IPS DF 4.7 (cell line): ENCODE data around the gene CAND1.

Source experiments
- DNase-seq: peaks from one replicate; pipeline ENCODE4 v3.0.0-alpha.2; 2013; ENCODE audit warnings: low spot score; ENCODE audit errors: extremely low read depth

Gene CAND1

DNA sequence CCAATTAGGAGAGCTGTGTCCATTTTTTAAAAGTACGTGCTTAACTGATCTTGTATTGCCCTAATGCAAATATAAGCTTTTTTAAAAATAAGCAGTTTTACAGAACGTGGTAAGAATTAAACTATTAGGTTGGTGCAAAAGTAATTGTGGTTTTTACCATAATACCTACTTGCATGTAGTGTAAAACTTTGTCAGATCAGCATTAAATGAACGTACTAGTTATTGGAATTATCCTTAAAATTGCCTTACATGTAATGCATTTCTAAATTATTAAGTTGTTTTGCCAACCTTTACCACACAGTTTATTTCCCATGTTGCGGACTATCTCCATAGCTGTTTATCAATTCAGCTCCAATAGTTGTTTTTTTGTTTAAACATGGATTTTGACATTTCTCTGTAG, 10.9 kb downstream of the CAND1 start:
- DNase-seq, result no peak

DNA sequence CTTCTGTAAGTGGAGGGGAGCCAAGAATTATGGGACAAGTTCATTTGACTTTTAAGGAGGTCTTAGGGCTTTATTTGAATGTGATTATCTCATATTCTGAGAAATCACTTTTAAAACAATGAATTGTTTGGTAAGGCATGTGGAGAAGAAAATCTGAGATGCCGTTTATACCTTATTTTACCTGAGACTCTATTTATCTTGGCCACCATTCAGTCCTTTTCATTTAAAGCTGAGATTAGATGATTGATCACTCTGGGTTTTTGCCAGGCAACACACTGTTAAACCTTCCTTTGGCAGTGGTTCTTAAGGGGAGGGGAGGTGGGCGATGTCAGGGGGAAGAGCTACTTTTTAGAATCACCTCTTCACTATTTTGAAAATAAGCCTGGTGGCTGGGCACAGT, 11.4 kb downstream of the CAND1 start:
- DNase-seq, result no peak

DNA sequence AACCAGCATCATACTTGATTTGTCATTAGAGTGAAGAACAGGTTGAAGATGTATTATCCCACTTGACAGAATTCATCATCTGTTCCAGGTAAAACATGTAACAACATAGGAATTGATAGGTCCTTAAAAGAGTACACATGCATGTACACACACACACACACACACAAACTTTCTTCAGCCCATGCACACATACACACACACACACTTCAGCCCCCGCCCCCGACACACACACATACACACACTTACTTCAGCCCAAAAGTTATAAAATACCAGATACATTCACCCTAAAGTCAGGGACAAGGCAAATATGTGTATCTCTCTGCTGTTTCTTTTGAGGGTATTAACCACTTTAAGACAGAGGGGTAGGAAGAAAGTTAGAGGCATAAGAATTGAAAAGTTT, 15.4 kb downstream of the CAND1 start:
- no peak for DNase-seq

DNA sequence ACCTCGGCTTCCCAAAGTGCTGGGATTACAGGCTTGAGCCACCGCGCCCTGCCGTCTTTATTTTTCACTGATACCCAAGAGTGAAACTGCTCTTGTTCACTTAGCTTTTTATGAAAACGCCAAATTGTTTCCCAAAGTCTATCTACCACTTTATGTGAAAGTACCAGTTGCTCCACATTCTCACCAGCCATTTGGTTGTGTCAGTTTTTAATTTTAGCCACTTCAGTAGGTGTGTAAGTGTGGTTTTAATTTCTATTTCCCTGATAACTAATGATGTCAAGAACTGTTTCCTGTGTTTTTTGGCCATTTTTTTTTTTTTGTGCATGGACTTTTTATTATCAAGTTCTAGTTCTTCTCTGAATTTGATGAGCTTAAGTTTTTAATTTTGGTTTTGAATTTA, 17.1 kb downstream of the CAND1 start:
- DNase-seq, result no peak

DNA sequence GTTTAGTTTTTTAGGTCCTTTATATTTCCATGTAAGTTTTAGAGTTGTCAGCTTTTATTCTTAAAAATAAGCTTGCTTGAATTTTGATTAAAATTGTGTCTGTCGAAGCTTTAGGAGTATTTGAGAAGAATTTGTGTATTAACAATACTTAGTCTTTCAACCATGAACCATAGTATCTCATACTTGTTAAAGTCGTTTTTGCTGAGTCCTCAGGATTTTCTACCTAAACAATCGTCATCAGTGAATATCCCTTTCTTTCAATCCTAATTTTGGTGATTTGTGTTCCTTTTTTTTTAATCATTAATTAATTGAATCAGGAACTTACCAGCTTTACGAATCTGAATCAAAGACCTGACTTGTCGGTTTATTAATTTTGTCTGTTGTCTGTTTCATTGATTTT, 18.2 kb downstream of the CAND1 start:
- DNase-seq, result no peak

DNA sequence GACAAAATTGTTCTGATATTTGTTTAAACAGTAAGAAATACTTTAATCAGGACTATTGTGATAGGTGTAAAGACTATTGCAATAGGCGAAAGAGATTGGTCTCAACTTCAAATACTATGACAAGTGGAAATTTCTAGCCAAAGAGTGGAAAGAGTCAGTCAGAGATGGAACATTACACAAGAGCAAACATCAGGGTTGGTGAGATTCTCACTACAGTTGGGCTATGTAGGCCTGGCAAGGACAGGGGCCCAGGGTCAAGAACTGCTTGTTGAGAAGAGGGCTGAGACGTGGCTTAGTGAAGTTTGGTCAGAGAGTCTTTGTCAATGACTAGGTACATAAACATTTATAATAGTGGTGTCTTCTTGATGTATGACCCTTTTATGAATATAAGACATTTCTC, 19.4 kb downstream of the CAND1 start:
- DNase-seq, result no peak

DNA sequence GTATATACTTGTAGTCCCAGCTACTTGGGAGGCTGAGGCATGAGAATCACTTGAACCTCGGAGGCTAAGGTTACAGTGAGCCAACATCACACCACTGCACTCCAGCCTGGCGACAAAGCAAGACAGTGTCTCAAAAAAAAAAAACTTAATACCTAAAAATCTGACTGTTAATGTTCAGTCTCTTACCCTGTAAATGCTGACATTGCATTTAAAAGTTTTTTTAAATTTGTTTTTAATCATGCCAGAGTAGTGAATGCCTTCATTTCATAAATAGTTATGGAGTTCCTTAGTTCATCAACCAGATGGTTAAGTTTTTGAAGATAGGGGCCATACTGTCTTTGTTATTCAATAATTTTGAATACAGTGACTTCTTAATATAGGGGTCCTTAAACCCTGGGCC, 21.2 kb downstream of the CAND1 start:
- no peak for DNase-seq

DNA sequence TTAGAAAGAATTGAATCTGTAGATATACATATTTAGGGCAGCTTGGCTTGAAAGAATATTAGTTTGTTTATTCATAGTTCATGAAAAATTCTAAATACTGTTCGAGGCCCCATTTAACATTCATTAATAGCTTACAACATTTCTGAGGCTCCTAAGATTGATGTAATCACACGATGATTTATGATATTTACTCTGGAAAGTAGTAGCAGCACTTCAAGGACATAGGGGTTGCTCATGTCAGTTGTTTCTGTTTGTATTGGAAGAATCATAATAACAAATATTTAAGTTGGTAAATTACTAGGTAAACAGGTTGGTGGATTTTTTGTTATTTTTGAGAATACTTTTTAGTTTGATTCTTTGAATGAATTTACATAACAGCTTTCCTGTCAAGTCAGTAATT, 30.4 kb downstream of the CAND1 start:
- DNase-seq, result no peak

DNA sequence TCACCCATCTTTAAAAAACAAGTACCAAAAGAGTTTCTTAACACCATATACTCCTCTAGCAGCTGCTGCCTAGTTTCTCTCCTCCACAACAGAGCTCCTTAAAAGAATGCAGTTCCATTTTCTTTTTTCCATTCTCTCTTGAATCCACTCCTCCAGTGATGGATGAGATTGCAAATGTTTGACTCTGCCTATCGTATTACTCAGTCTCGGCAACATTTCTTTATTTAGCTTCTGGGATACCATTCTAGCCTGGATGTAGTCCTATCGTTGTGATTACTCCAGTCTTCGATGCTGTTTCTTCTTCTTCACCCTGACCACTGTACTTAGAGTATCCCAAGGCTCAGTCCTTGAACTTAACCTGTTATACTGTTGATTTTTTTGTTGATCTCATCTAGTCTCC, 30.8 kb downstream of the CAND1 start:
- no peak for DNase-seq

DNA sequence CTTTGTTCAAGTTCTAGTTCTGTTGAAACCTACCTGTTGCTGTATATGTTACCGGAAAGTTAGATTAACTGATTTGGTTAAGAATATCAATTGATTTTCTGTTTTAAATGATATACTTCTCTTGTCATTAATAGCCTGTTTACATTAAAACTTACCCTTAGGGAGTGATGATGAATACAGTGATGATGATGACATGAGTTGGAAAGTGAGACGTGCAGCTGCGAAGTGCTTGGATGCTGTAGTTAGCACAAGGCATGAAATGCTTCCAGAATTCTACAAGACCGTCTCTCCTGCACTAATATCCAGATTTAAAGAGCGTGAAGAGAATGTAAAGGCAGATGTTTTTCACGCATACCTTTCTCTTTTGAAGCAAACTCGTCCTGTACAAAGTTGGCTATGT, 33.0 kb downstream of the CAND1 start:
- no peak for DNase-seq

DNA sequence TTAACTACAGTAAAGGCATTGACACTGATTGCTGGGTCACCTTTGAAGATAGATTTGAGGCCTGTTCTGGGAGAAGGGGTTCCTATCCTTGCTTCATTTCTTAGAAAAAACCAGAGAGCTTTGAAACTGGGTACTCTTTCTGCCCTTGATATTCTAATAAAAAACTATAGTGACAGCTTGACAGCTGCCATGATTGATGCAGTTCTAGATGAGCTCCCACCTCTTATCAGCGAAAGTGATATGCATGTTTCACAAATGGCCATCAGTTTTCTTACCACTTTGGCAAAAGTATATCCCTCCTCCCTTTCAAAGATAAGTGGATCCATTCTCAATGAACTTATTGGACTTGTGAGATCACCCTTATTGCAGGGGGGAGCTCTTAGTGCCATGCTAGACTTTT, 36.4 kb downstream of the CAND1 start:
- no peak for DNase-seq

DNA sequence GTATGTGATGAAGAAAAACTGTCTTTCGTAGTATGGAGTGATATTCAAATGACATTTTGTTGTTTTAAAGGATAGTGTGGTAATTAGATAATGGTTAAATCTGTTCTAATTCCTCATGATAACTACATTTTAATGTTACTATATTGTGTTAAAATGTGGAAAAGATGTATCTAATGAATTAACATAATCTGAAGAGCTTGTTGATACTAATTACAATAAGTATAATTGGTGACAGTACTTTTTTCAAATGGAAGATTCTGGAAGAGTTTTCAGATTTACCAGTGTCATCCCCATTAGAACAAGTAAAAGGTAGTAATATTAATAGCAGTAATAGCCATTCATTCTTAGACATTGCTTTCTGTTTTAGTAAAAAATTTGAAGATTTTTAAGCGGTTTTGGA, 37.6 kb downstream of the CAND1 start:
- no peak for DNase-seq

DNA sequence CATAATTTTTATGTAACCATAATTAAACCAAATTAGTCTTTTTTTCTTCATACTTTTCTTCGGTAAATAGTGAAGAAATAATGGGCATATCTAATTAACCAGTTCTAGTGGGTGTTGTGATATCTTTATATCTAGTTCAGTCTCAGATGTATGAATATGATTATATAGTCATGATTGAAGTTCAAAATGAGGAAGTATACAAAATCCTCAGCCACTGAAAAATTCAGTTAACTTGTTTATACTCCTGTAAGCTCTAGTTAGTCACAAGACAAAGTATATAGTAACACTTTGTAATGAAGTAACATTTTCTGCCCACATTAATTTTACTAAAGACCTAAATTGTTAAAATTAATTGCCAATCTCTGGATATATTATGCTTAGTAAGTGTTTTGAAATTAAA, 46.5 kb downstream of the CAND1 start:
- no peak for DNase-seq

DNA sequence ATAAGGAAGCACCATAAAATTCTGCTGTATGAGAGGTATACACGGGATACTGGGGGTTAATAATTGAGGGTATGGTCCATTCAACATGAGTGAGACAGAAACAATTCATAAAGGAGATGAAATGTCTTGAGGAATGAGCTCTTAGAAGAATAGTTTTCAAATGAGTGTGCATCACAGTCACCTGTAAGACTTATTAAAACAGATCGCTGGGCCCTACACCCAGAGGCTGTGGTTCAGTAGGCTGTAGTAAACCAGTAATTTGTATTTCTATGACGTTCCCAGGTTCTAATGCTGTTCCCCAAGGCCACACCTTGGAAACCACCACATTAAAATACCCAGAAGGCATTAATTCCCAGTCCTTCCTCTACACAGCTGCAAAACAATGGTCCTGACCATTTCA, 49.6 kb downstream of the CAND1 start:
- DNase-seq, result no peak

DNA sequence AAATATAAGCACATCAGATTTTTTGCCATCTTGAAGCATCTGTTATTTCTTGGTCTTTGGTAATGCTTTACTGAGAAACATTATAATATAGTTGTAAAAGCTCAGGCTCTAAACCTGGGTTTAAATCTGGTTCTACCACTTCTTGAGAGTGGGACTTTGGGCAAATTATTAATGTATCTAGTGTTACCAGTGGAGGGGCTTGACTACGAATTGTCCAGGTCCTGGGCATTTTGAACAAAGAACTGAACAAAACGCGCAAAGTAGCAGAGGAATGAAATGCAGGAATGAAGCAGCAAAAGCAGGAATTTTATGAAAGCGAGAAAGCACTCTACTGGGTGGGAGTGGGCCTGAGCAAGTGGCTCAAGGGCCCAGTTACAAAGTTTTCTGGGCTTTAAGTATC, 50.8 kb downstream of the CAND1 start:
- no peak for DNase-seq

DNA sequence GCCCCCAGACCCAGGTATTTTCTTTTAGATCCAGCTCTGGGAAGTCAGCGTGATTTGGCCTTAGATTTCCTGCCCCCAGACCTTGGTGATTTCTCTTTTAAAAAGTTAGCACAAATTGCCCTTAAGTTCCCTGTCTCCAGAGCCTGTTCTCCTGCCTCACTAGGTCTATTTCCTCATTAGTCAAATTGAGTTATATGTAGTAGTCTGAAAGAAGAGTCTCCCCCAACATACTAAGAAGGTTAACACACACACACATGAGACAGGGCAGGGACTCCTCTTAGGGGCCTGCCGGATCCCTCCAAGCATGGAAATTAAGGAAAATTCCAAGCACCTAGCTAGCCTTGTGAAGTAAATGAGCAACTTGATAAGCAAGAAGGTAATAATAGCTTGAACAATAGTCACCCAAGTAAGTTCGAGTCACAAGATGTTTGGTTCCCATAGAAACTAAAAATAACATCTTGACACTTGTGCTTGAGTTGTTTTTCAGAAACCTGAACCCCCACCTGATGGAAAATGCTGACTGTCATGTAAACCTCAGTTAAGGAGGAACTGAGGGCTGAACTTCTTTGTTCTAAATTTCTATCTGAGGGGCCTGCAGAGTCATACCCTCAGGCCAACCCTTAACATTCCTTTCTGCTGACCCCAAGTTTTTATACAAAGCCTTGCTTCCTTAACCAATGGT, 51.6 kb downstream of the CAND1 start:
- DNase-seq, result no peak

DNA sequence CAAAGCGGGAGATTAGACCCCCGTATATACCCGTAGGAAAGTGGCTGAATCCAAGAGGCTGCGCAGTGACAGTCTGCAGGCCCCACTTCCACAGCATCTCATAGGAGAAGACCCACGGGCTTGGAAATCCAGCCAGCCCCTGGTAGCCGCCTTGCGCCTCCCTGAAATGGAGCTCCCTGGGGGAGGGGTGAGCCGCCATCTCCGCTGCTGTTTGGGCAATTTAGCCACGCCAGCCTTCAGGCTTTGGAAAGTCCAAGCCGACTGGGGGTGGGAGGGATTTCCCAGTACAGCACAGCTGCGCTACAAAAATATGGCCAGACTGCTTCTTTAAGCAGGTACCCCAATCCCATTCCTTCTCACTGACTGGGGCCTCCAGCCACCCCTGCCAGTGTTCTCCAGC, 53.4 kb downstream of the CAND1 start:
- no peak for DNase-seq

DNA sequence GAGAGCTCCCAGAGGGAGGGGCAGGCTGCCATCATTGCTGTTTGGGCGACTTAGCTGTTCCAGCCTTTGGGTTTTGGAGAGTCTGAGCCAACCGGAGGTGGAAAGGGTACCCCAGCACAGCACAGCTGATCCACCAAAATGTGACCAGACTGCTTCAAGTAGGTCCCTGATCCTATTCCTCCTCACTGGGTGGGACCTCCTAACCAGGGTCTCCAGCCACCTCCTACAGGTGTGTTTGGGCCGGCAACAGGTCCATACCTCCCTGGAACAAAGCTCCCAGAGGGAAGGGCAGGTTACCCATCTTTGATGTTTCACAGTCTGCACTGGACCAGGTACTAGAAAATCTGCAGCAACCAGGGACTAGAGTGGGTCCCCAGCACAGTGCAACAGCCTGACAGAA, 53.8 kb downstream of the CAND1 start:
- DNase-seq, result no peak

DNA sequence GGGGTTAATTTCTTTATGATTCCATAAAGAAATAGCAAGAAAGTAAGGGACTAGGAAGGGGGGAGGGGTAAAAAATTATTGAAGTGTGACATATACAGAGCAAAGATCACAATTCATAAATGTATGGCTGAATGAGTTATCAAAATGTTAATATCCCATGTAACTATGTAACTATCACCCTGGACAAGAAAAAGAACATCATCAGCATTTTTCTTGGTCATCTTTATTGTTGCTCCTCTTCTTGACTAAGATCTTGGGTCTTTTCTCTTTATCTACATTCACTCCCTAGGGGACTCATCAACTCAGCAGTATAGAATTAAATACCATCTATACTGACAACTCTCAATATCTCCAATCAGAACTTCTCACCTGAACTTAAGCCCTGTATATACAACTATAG, 57.5 kb downstream of the CAND1 start:
- no peak for DNase-seq

DNA sequence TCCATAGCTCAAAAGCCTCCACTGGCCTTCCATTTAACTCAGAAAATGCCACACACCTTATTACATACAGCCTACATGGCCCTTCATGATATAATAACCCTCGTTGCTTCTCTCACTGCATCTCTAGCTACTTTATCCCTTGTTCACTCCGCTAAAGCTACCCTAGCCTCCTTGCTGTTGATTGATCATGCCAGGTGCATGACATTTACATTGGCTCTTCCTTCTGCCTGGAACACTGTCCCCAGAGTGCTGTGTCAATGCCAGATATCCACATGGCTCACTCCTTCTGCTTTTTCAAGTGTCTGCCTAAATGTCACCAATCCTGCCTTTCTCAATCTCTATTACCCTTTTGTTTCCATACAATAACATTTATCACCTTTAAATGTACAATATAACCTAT, 58.3 kb downstream of the CAND1 start:
- no peak for DNase-seq

DNA sequence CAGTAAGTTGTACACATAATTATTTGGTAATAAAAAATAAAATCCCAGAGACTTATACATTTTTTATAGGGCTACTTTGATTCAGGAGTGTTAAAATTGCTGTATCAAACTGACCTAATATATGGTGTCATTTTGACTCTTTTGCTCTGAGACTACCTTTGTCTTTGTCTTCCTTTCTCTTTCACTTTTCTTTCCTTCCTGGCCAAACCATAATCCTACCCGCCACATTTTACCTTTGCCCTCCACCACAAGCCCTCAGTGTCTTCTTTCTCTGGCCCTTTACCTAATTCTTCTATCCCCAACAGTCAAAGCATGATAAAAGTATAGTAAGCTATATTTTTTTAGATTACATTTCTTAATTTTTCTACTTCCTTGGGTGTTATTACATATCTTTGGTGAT, 62.0 kb downstream of the CAND1 start:
- no peak for DNase-seq

DNA sequence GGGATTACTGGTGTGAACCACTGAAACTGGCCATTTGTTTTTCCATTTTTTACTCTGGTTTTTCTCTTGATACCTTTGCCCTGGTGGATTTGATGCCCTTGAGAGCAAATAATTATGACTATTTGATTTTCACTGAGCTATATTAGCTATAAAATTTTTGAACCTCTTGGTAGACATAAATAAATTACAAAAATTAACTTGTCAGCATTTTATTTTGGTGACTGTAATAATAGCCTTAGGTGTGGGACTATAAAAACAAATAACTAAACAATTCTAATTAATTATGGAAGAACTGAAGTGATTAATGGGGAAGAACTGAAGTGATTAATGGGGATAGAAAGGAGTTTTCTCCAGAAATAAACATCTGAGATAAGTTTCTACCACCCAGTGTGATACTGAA, 62.7 kb downstream of the CAND1 start:
- DNase-seq, result no peak

DNA sequence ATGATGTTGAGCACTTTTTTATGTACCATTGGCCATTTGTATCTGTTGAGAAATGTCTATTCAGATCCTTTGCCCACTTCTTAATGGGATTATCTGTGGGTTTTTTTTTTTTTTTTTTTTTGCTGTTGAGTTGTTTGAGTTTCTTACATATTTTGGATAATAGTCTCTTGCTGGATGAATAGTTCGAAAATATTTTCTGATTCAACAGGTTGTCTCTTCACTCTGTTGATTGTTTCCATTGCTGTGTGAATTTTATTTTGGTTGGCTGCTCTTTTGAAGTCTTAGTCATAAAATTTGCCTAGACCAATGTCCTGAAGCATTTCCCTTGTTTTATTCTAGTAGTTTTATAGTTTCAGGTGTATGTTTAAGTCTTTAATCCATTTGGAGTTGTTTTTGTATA, 64.5 kb downstream of the CAND1 start:
- no peak for DNase-seq

DNA sequence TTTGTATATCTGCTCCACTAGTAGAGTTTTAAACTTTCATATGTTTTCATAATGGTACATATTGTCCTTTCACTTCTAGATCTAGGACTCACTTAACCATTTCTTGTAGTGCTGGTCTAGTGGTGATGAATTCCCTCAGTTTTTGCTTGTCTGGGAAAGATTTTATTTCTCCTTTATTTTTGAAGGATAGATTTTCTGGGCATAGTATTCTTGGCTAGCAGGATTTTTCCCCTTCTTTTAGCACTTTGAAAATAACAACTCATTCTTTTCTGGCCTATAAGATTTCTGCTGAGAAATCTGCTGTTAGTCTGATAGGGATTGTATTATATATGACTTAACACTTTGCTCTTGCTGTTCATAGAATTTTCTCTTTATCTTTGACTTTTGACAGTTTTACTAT, 69.3 kb downstream of the CAND1 start:
- no peak for DNase-seq
